Activated CD8-positive, alpha-beta T cell treated with anti-CD3 and anti-CD28 coated beads, Interleukin-2, amount 10 ng/mL, durations not matched to agents 7 days and 5 days (primary cell): Measurements from ENCODE around the gene KYAT1. TPM values are rescaled to one million over a fixed set of nuclear protein-coding genes. Genes with fewer than 3 reads are reported as not detected.

Experiments
- ATAC-seq: fragments of 150-1000 bp; cut with Tn5 transposase; one replicate; pipeline ENCODE4 v1.10.0; 2021; ENCODE audit warnings: moderate library complexity
- CTCF ChIA-PET: fragments of 350-600 bp; sonication (Branson Sonifier 250); formaldehyde crosslinking; loops from one replicate; lab custom pipeline; 2021; ENCODE audit warnings: antibody characterized with exemption; lab: Charles Lee
- POLR2A ChIA-PET: fragments of 350-600 bp; sonication (Branson Sonifier 250); formaldehyde crosslinking; loops from one replicate; lab custom pipeline; 2021; ENCODE audit warnings: antibody characterized with exemption; lab: Charles Lee
- DNase-seq: peaks from one replicate; pipeline ENCODE4 v3.0.0-alpha.2; 2020
- H3K27ac Mint-ChIP-seq: one replicate; pipeline ENCODE4 v1.8.0; 2021; ENCODE audit warnings: mild to moderate bottlenecking, mixed read lengths
- H3K27me3 Mint-ChIP-seq: one replicate; pipeline ENCODE4 v1.8.0; 2021; ENCODE audit warnings: low read depth, mixed read lengths
- H3K36me3 Mint-ChIP-seq: one replicate; pipeline ENCODE4 v1.8.0; 2021; ENCODE audit warnings: low read depth, mixed read lengths
- H3K4me1 Mint-ChIP-seq: one replicate; pipeline ENCODE4 v1.8.0; 2021; ENCODE audit warnings: low read depth, mixed read lengths
- H3K4me3 Mint-ChIP-seq: one replicate; pipeline ENCODE4 v1.8.0; 2021; ENCODE audit warnings: mild to moderate bottlenecking, mixed read lengths
- H3K9me3 Mint-ChIP-seq: one replicate; pipeline ENCODE4 v1.8.0; 2022; ENCODE audit warnings: mixed read lengths; ENCODE audit not compliant: insufficient read depth
- total RNA-seq, 2 experiments: library from RNA; stranded (reverse); gene quantifications; one replicate each; pipeline ENCODE4 v1.2.3, GENCODE V29; 2021

KYAT1 gene
- total RNA-seq, 2 experiments from 2014 or later = 12.6 to 13.0 TPM

DNA sequence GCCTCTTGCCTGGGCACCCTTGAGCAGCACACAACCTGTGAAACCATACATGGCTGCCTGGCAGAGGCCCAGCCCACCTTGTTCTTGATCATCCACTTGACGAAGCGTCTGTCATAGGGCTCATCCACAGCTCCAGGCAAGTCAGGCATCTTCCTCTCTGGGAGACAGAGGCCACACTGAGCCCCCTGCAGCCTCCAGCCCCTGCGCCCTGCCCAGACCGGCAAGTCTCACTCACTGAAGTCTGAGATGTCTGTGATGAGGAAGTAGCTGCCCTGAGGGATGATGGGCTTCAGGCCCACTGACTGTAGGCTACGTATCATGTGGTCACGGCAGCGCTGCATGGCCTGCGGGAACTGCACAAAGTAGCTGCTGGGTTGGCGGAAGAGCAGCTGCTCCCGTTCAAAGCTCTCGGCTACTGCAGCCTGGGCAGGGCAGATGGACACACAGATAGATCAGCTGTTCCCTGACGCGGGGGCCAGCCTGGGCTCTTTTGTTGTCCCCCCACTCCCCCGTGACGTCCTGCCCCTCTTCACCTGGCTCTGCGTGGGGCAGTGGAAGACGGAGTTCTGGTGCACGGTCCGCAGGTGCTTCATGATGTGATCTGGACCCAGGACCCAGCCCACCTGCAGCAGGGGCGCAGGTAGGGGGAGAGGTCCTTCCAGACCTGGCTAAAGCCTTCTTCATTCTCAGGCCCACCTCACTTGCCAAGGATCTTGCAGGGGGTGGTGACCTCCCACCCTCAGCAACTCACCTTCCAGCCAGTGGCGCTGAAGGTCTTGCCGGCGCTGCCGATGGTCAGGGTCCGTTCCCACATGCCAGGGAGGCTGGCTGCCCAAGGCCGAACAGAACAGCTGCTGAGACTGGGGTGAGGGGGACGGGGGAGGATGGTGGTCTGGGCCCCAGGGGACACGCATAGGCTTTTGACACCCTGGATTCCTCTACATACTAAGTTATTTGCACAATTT, 46.2 kb downstream of the KYAT1 start:
- peaks cover 4% of the 10 kb centered on the region for H3K36me3 Mint-ChIP-seq
- no peak overlapping the region for H3K4me3 Mint-ChIP-seq
- H3K27me3 Mint-ChIP-seq = no peaks in the 10 kb centered on the region
- no peaks in the 10 kb centered on the region for H3K9me3 Mint-ChIP-seq
- POLR2A ChIA-PET = no interaction called here
- no peak for DNase-seq
- no peak overlapping the region for H3K27ac Mint-ChIP-seq
- no peak for ATAC-seq
- CTCF ChIA-PET = interaction anchor here (0.6 to 1.1 kb wide), 2 partner anchors 17 to 93 kb away, joined by 3 read pairs; partner anchors contain the start of gene ENDOG
- no peaks in the 10 kb centered on the region for H3K4me1 Mint-ChIP-seq

DNA sequence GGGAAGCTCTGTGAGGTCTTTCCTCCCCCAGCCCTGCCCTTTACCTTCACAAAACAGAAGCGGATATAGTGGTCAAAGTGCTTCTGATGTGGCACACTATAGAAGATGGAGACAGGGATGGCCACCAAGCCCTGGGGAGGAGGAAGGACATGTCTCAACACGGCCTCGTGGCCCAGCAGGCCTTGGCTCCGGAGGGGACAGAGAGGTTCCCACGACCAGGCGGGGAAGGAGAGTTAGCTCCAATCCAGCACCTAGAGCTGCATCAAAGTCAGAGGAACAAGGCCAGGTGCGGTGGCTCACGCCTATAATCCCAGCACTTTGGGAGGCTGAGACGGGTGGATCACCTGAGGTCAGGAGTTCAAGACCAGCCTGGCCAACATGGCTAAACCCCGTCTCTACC, 48.1 kb downstream of the KYAT1 start:
- DNase-seq = no peak
- no peaks in the 10 kb centered on the region for H3K27me3 Mint-ChIP-seq
- no peak for ATAC-seq
- ChIA-PET CTCF (no interaction called here), POLR2A (no interaction called here)
- no peak overlapping the region for H3K27ac Mint-ChIP-seq
- no peak overlapping the region for H3K4me3 Mint-ChIP-seq
- H3K9me3 Mint-ChIP-seq = no peaks in the 10 kb centered on the region
- peaks cover 14% of the 10 kb centered on the region for H3K4me1 Mint-ChIP-seq
- H3K36me3 Mint-ChIP-seq = peaks cover 9% of the 10 kb centered on the region

DNA sequence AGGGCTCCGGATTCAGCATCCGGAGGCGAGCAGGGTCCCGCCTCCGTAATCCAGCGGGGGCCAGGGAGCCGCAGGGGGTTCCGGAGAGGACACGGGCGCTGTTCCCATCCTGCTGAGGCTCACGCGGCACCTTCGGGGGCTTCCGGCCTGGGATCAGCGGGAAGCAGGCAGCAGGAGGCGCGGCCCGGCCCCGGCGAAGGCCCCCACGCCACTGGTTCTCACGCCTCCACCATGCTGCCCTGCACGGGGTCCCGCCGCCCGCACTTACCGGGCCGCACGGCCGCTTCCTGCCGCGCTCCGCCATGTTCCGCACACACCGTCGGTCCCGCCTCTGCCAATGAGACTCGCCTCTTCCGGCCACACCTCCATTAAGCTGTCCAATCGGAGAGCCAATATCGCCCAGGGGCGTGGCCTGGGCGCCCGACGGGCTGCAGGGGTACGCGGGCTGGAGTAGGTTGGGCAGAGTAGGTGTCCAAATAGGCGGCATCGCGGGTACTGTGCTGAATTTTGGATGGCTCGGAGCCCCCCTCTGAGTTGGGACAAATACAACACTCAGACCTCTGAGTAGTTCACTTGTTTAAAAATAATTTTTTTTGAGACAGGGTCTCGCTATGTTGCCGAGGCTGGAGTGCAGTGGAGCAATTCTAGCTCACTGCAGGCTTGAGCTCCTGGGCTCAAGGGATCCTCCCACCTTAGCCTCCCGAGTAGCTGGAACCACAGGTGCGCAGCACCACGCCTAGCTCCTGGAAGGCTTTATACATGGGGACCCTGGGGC, 52.1 kb downstream of the KYAT1 start, which contains the start of gene SPOUT1:
TSS of gene SPOUT1 (minus strand) at position 318 of the 775 bp plus-strand sequence. CDS start at position 304, 14 bp downstream.
- POLR2A ChIA-PET = interaction anchor here (0.5 to 2.0 kb wide), 6 partner anchors 10 to 242 kb away, joined by 3 to 15 read pairs (median 6); partner anchors contain the start of genes ENDOG and ZER1

DNA sequence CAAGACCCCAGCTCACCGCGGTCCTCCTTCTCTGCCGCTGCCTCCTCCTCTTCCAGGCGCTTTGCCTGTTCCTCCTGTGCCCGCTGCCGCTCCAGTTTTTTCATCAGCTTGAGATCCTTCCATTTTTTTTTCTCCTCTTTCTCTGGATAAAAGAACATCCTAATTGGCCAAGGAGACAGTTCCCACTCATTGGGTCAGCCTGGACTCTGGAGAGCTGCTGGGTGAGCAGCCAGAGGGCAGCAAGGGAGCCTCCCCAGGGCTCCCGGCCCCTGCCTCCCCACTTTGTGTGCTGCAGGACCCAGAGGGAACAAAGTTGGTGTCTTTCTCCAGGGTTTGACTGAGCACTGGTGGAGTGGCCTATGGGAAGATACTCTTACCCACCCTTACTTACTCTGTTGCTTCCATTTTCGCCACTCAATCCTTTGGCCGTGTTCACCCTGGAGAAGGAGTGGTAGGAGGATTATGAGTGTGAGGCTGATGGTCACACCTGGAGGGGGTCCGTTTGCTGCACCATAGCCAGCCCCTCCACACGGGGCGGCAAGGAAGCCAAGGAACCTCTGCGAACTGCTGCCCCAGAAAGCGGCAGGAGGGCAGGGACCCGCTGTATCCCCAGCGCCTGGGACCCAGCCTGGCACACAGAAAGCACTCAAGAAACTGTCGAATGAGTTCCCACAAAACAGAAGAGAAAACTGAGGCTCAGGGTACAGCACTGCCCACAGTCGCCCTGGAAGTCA, 52.9 kb downstream of the KYAT1 start:
- Mint-ChIP-seq H3K9me3 (no peaks in the 10 kb centered on the region), H3K27me3 (no peaks in the 10 kb centered on the region), H3K4me1 (peaks cover 28% of the 10 kb centered on the region), H3K4me3 (peak overlapping the region; percentile 95), H3K27ac (peak overlapping the region; percentile 91), H3K36me3 (peaks cover 45% of the 10 kb centered on the region)
- DNase-seq = no peak
- POLR2A ChIA-PET = interaction anchor here (1.0 to 2.0 kb wide), 3 partner anchors 9 to 57 kb away, joined by 6 to 15 read pairs (median 7); partner anchors contain the start of genes ENDOG and ZER1
- CTCF ChIA-PET = interaction anchor here (0.9 to 3.1 kb wide), 4 partner anchors 9 to 99 kb away, joined by 3 to 36 read pairs (median 12); partner anchors contain the start of gene ENDOG
- no peak for ATAC-seq

More for the DNA sequence above, 52.1 kb downstream of the KYAT1 start, which contains the start of gene SPOUT1:
- peaks cover 28% of the 10 kb centered on the region for H3K4me1 Mint-ChIP-seq
- DNase-seq = peak; percentile 95
- H3K36me3 Mint-ChIP-seq = peaks cover 41% of the 10 kb centered on the region
- peak; percentile 98 for ATAC-seq
- H3K4me3 Mint-ChIP-seq = peak within 1 kb of the TSS; percentile 95
- CTCF ChIA-PET = interaction anchor here (0.8 to 1.6 kb wide), 5 partner anchors 9 to 127 kb away, joined by 3 to 36 read pairs (median 4); partner anchors contain the start of genes ENDOG and PKN3
- no peaks in the 10 kb centered on the region for H3K9me3 Mint-ChIP-seq
- peak within 1 kb of the TSS; percentile 91 for H3K27ac Mint-ChIP-seq
- H3K27me3 Mint-ChIP-seq = no peaks in the 10 kb centered on the region

DNA sequence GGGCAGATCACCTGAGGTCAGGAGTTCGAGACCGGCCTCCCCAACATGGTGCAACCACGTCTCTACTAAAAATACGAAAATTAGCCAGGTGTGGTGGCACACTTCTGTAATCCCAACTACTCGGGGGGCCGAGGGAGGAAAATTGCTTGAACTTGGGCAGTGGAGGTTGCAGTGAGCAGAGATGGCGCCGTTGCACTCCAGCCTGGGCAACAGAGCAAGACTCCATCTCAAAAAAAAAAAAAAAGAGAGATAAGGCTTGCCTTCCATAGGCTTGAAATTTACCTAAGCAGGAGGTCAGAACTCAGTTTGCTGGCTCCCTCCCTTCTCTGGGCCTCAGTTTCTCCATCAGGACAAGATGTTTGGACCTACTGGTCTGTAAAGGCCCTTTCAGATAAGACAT, 53.5 kb downstream of the KYAT1 start:
- Mint-ChIP-seq H3K4me3 (peak overlapping the region; percentile 95), H3K36me3 (peaks cover 43% of the 10 kb centered on the region), H3K27me3 (no peaks in the 10 kb centered on the region), H3K4me1 (peaks cover 28% of the 10 kb centered on the region), H3K9me3 (no peaks in the 10 kb centered on the region), H3K27ac (peak overlapping the region; percentile 91)
- CTCF ChIA-PET = interaction anchor here (3.1 kb wide), 1 partner anchor 10 kb away, joined by 16 read pairs; the partner anchor contains the start of gene ENDOG
- ATAC-seq = no peak
- no peak for DNase-seq
- POLR2A ChIA-PET = interaction anchor here (2.0 kb wide), 1 partner anchor 10 kb away, joined by 15 read pairs; the partner anchor contains the start of gene ENDOG

DNA sequence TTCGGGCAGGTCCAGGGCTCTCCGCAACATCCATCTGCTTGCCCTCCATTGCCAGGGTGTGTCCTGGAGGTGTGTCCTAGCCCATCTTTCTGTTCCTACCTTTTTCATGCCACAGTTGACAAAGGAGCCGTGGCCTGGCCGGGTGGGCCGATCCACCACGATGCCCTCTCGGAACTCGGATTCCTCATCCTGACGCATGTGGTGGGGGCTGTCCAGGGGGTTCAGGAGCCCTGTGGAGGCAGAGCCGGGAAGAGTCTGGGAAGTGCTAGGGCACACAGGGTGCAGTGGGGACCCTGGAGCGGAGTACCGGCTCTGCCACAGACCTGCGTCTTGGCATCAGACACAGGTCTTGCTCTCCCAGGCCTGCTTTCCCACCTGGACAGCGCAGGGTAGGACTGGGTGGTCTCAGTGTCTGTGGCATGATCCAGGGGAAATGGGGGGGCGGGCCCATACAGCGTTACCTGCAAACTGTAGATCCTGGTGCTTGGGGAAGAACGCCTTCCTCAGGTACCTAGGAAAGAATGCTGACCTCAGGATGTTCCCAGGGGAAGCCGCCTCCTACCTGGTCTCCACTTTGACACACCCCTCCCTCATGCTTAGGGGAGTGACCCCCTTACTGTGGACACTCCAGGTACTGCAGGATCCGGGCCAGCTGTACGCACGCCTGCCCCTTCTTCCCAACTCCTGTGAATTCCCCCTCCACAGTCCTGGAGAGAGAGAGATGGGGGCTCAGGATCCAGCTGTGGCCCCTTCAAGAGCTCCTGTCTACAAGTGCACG, 55.6 kb downstream of the KYAT1 start:
- ATAC-seq = no peak
- Mint-ChIP-seq H3K9me3 (no peaks in the 10 kb centered on the region), H3K27me3 (no peaks in the 10 kb centered on the region), H3K27ac (no peak overlapping the region), H3K4me3 (no peak overlapping the region), H3K4me1 (peaks cover 31% of the 10 kb centered on the region), H3K36me3 (peaks cover 53% of the 10 kb centered on the region)
- POLR2A ChIA-PET = no interaction called here
- DNase-seq = no peak
- CTCF ChIA-PET = interaction anchor here (3.1 kb wide), 1 partner anchor 7 kb away, joined by 16 read pairs; the partner anchor contains the start of gene ENDOG

DNA sequence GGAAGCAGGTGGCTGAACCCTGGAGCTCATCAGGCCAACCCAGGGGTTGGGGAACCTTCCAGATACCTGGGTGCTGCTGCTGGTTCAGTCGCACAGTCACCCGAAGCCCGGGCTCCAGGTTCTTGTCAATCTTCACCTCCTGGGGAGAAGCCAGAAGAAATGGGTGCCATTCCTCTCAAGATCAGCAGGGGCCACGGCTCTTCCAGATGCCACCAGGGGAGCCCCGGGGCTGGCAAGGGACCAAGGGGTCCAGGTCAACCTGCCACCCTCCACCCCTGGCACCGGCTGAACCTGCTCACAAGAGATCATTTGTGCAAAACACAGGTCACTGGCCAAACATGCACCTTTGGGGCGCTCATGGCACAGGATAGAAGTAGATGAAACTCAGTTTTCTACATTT, 56.8 kb downstream of the KYAT1 start:
- peaks cover 58% of the 10 kb centered on the region for H3K36me3 Mint-ChIP-seq
- H3K27me3 Mint-ChIP-seq = no peaks in the 10 kb centered on the region
- ChIA-PET CTCF (no interaction called here), POLR2A (interaction anchor here (1.2 kb wide), 1 partner anchor 8 kb away, joined by 4 read pairs; no protein-coding TSS in a partner anchor)
- H3K4me3 Mint-ChIP-seq = no peak overlapping the region
- H3K4me1 Mint-ChIP-seq = peaks cover 27% of the 10 kb centered on the region
- no peak overlapping the region for H3K27ac Mint-ChIP-seq
- DNase-seq (no peak), ATAC-seq (no peak)
- no peaks in the 10 kb centered on the region for H3K9me3 Mint-ChIP-seq

DNA sequence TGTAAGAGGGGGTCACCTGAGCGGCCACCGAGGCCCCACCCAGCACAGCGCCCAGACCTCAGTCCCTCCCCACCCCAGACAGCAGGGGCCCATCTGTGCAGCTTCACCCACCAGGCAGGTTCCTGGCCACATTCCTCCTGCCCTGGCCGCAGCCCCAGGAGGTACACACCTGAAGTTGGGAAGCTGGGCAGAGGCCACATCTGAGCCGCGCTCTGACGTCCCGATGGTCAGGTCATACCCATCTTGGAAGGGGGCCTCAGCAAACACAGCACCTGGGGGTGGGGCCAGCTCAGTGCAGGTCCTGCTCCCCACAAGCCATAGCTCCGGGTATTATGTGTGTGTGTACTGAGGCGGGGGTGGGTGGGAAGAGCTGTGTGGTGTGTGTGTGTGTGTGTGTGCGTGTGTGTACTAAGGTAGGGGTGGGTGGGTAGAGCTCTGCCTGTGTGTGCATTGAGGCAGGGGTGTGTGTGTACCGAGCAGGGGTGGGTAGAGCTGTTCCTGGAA, 57.8 kb downstream of the KYAT1 start:
- Mint-ChIP-seq H3K4me3 (no peak overlapping the region), H3K4me1 (peaks cover 28% of the 10 kb centered on the region), H3K27ac (no peak overlapping the region), H3K9me3 (no peaks in the 10 kb centered on the region), H3K36me3 (peaks cover 56% of the 10 kb centered on the region), H3K27me3 (no peaks in the 10 kb centered on the region)
- no peak for DNase-seq
- POLR2A ChIA-PET = interaction anchor here (0.7 kb wide), 1 partner anchor 271 kb away, joined by 3 read pairs; no protein-coding TSS in a partner anchor
- ATAC-seq = no peak
- CTCF ChIA-PET = no interaction called here

DNA sequence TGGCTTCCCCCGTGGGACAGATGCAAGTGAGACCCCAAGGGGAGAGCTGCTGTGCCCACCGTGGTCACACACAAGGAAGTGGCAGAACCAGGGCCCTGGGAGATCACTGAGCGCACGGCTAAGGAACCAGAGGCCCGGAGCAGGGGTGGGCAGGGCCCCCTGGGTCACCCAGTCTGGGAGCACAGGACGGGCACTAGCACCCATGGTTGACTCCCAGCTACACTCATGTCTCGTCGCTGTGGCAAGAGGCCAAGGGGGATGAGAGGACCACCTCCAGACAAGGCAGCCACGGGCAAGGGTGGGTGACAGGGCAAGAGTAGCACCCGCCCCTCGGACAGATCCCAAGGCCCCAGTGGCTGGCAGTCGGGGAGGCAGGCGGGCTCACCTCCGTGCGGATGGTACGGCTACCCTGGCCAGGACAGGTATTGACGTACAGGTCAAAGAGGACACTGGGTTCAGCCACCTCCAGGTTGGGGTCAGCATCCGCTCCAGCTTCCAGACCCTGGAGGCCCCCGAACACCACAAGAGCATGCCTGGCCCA, 58.3 kb downstream of the KYAT1 start:
- H3K27me3 Mint-ChIP-seq = no peaks in the 10 kb centered on the region
- POLR2A ChIA-PET = interaction anchor here (0.7 kb wide), 1 partner anchor 272 kb away, joined by 3 read pairs; no protein-coding TSS in a partner anchor

More for the DNA sequence above, 58.3 kb downstream of the KYAT1 start:
- Mint-ChIP-seq H3K27ac (no peak overlapping the region), H3K36me3 (peaks cover 50% of the 10 kb centered on the region), H3K4me3 (no peak overlapping the region), H3K4me1 (peaks cover 23% of the 10 kb centered on the region), H3K9me3 (no peaks in the 10 kb centered on the region)
- CTCF ChIA-PET = no interaction called here
- ATAC-seq (no peak), DNase-seq (no peak)
